ENCODE measurements around the gene SEC31B.

The SEC31B gene

DNA sequence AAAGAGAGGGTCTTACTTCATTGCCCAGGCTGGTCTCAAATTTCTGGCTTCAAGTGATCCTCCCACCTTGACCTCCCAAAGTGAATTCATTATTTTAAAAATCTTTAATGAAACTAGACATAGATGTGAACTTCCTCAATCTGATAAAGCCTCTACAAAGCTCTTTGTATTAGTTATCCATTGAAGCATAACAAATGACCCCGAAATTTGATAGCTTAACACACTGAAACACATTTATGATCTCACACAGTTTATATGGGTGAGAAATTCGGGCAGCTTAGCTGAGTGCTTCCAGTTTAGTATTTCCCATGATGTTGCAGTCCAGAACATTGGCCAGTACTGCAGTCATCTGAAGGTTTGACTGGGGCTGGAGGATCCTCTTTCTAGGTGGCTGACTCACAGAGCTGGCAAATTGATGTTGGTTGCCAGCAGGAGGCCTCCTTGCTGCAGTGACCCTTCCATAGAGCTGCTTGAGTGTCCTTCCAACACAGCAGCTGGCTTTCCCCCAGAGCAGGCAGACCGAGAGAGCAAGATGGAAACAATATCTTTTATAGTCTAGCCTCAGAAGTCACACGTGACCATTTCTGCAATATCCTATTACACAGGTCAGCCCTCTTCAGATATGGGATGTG, 73.4 kb downstream of the SEC31B start:
- no peak for DNase-seq (ENCODE audit: low read depth)

DNA sequence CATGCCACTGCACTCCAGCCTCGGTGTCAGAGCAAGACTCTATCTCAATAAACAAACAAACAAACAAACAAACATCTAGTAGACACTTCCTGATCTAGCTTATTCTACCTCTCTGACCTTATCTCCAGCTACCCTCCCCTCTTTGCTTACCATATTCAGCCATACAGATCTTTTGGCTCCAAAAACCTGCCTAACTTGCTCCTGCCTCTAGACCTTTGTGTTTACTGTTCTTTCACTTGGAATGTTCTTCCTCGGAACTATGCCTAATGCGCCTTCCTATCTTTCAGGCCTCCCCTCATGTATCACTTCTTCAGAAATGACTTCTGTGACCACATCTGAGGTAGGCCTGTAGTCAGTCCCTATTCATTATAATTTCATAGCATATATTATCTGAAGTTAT, 77.1 kb downstream of the SEC31B start:
- no peak for DNase-seq (ENCODE audit: low read depth)

DNA sequence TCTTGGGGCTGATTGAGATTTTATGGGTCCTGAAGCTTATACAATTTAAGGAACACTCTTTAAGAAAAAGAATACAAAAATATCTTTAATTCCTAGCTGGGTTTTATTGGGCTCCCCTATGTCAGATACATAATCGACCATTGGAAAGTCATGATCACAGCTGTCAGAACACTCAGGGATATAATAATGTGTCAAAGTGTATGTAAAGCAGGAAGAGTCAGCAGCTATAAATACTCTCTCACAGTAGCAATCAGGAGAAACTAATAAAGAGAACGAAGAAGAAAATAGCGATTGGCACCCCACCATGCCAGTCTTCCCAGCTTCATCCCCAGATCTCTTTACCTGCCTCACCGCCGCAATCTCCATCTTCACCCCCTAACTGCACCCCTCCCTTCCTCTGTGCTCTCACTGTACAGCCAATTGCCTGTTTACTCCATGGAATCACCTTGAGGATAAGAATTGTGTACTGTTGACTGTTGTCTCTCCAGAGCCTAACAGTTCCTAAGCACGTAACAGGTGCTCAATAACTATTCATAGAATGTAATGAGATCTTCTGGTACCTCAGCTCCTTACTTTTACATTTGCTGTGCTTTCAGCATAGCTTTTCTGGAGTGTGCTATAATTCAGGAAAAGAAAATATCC, 80.9 kb downstream of the SEC31B start:
- DNase-seq (ENCODE audit: low read depth): no peak
